ENCODE data around the gene WFIKKN1. TPM values are rescaled to one million over a fixed set of nuclear protein-coding genes. Genes with fewer than 3 reads are reported as not detected.
A peak's percentile ranks its signal among the peaks of the same experiment; 100 is the strongest.

The WFIKKN1 gene
- total and polyA plus RNA-seq, 2 experiments from 2014 or later: 3.5 to 6.8 TPM

- Histone ChIP-seq H3K4me1 (ENCODE audit: insufficient read depth) (peaks cover 22% of the 10 kb centered on the region), H3K4me2 (peak overlapping the region; percentile 80), H3K36me3 (ENCODE audit: insufficient read depth) (no peaks in the 10 kb centered on the region), H4K20me1 (replicated peaks; ENCODE audit: insufficient read depth) (no peaks in the 10 kb centered on the region; the same call in 1 of the 2 replicates), H3F3A (replicated peaks; ENCODE audit: low read depth) (0 out of 2 replicates have a peak, but pooled peaks cover 4% of the 10 kb centered on the region), H2AFZ (peak overlapping the region; percentile 18; the same call in 1 of the 2 replicates), H3K4me3 (peak overlapping the region; percentile 74), H3K27me3 (ENCODE audit: insufficient read depth) (no peaks in the 10 kb centered on the region), H3K79me2 (replicated peaks; ENCODE audit: insufficient read depth) (peaks cover 17% of the 10 kb centered on the region; the same call in 1 of the 2 replicates), H3K27ac (ENCODE audit: low read depth) (no peak overlapping the region), H3K9me2 (ENCODE audit: insufficient read depth) (no peaks in the 10 kb centered on the region)
- H3K27me3 Mint-ChIP-seq (ENCODE audit: insufficient read depth, low read depth, poor library complexity): peaks cover 8% of the 10 kb centered on the region
- DNase-seq (ENCODE audit: low spot score): peak; percentile 63
- H3K4me3 Mint-ChIP-seq: peak overlapping the region; percentile 75
- H3K9me3 Mint-ChIP-seq: no peaks in the 10 kb centered on the region
- no peak overlapping the region for H3K27ac Mint-ChIP-seq
- no peaks in the 10 kb centered on the region for H3K36me3 Mint-ChIP-seq (ENCODE audit: low read depth)
- peaks cover 21% of the 10 kb centered on the region; the same call in 2 of the 3 replicates for H3K4me1 Mint-ChIP-seq
- ATAC-seq: peak; percentile 7
- no peak for TF ChIP-seq JUNB (IDR thresholded peaks at IDR 0.05; ENCODE audit: unreplicated experiment)
- TF ChIP-seq REST (IDR thresholded peaks at IDR 0.05; ENCODE audit: unreplicated experiment): no peak
- TF ChIP-seq CTCF (conservative IDR thresholded peaks at IDR 0.05; ENCODE audit: low read depth in 2 of 2): no peak
- TF ChIP-seq ZNF331 (CRISPR knock-in tag; IDR thresholded peaks at IDR 0.05; ENCODE audit: low read depth): no peak
Observed at GRCh38 chr16:642189-643049, 11.6 kb downstream of the WFIKKN1 start.

- ATAC-seq (no peak), DNase-seq (ENCODE audit: low spot score) (no peak)
- Histone ChIP-seq H4K20me1 (replicated peaks; ENCODE audit: insufficient read depth) (no peaks in the 10 kb centered on the region; the same call in 1 of the 2 replicates), H3K27me3 (ENCODE audit: insufficient read depth) (no peaks in the 10 kb centered on the region), H3K36me3 (ENCODE audit: insufficient read depth) (no peaks in the 10 kb centered on the region), H3F3A (replicated peaks; ENCODE audit: low read depth) (0 out of 2 replicates have a peak, but pooled peaks cover 4% of the 10 kb centered on the region), H3K4me2 (peak overlapping the region; percentile 80), H3K27ac (ENCODE audit: low read depth) (no peak overlapping the region), H2AFZ (no peak overlapping the region), H3K9me2 (ENCODE audit: insufficient read depth) (no peaks in the 10 kb centered on the region), H3K79me2 (replicated peaks; ENCODE audit: insufficient read depth) (peaks cover 17% of the 10 kb centered on the region; the same call in 1 of the 2 replicates), H3K4me3 (peak overlapping the region; percentile 74), H3K4me1 (ENCODE audit: insufficient read depth) (peaks cover 16% of the 10 kb centered on the region)
- H3K9me3 Mint-ChIP-seq: no peaks in the 10 kb centered on the region
- H3K36me3 Mint-ChIP-seq (ENCODE audit: low read depth): no peaks in the 10 kb centered on the region
- H3K27ac Mint-ChIP-seq: no peak overlapping the region
- H3K4me1 Mint-ChIP-seq: peaks cover 16% of the 10 kb centered on the region; the same call in 2 of the 3 replicates
- peaks cover 5% of the 10 kb centered on the region for H3K27me3 Mint-ChIP-seq (ENCODE audit: insufficient read depth, low read depth, poor library complexity)
- H3K4me3 Mint-ChIP-seq: peak overlapping the region; percentile 75
- no peak for TF ChIP-seq POLR2AphosphoS5 (IDR thresholded peaks at IDR 0.05; ENCODE audit: low read depth)
- TF ChIP-seq ZNF462 (CRISPR knock-in tag; IDR thresholded peaks at IDR 0.05): no peak
- TF ChIP-seq CREB1 (CRISPR knock-in tag; IDR thresholded peaks at IDR 0.05; ENCODE audit: low read depth): no peak
Observed at GRCh38 chr16:643050-643368, 12.2 kb downstream of the WFIKKN1 start.

All from GM23338 (cell line).